NB4 (cell line): ENCODE measurements around the gene AK2.

Experiments used
- CTCF ChIP-seq: IDR thresholded peaks from one replicate; pipeline ENCODE4 v1.5.1; 2012; ENCODE audit warnings: low read depth, low read length
- MAX ChIP-seq: IDR thresholded peaks from 2 replicates; pipeline ENCODE4 v1.6.1; 2011; ENCODE audit warnings: low read depth, low read length
- MYC ChIP-seq: IDR thresholded peaks from 2 replicates; pipeline ENCODE4 v1.6.1; 2011; ENCODE audit warnings: low read depth, low read length
- POLR2A ChIP-seq: IDR thresholded peaks from 2 replicates; pipeline ENCODE4 v1.6.1; 2011; ENCODE audit warnings: mild to moderate bottlenecking; ENCODE audit not compliant: insufficient read length; ENCODE audit errors: extremely low read depth

DNA sequence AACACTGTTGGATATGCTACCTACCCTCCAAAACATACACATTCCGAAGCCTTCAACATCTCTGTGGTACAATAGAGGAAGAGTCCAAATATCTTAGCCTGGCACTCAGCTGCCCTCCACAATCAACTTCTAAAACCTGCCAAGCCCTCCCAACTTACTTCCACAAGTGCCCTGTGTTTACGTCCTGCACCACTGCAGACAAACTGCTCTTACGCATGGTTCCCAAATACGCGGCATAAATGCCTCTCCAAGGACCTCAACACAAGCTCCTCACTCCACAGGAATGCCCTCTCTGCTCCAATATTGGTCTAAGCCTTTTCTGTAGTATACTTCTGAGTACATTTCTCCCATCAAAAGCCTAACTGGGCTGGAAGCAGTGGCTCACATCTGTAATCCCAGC, 6.8 kb downstream of the AK2 start:
- TF ChIP-seq CTCF (no peak), POLR2A (no peak), MAX (no peak), MYC (no peak)
